Epithelial cell of proximal tubule (primary cell): Measurements from ENCODE around the gene ZNF184. TPM values are rescaled to one million over a fixed set of nuclear protein-coding genes. Genes with fewer than 3 reads are reported as not detected.

Source experiments
- DNase-seq: peaks from one replicate; pipeline ENCODE4 v3.0.0-alpha.2; 2011; ENCODE audit warnings: low read depth
- H3K4me3 ChIP-seq: 2 replicates; pipeline ENCODE4 v1.5.1; 2011; ENCODE audit warnings: low read depth, mild to moderate bottlenecking, low read length
- CTCF ChIP-seq: conservative IDR thresholded peaks from 2 replicates; pipeline ENCODE4 v1.5.1; 2012; ENCODE audit warnings: low read depth, mild to moderate bottlenecking, low read length
- total RNA-seq: library from RNA; depleted of rRNA; stranded (reverse); fragments of >200 nt; gene quantifications from 2 replicates; pipeline ENCODE4 v1.2.3, GENCODE V29; 2015

The ZNF184 gene
- total RNA-seq, 1 donor from 2014 or later, result 3.7 TPM

DNA sequence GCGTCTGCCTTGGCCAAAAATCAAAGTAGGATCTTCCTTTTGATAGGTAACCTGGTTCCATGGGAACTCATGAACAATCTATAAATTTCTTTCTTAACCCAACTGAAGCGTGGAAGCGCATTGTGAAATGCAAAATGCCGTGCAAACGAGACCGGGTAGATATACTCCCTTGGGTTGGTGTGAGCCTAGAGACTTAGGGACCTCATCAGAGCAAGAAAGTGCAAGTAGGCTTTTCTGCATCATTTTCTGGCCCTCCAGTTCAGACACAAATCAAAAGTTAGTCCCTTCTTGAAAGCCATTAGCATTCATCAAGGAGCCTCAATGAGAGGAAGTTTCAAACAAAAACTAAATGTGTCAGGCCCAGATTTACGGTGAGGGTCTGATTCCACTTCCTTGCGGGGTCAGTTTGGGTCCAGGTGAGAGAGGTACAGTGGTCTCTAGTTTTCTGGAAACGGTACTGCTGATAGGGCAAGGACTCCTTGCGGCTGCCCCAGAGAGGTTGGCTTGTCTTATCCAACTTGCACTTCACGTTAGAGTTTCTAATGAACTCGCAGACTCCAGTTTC is 5.3 kb upstream of the ZNF184 start:
- no peak for TF ChIP-seq CTCF
- DNase-seq, result no peak
- peak overlapping the region; percentile 77 for H3K4me3 ChIP-seq

- DNase-seq, result no peak
- H3K4me3 ChIP-seq, result peak overlapping the region; percentile 77
- no peak for TF ChIP-seq CTCF
Measured at GRCh38 chr6:27477318-27478013, 4.6 kb upstream of the ZNF184 start.

- DNase-seq, result no peak
- TF ChIP-seq CTCF, result no peak
- H3K4me3 ChIP-seq, result no peak overlapping the region
Measured at GRCh38 chr6:27476090-27476489, 3.2 kb upstream of the ZNF184 start.

- no peak for TF ChIP-seq CTCF
- no peak for DNase-seq
- H3K4me3 ChIP-seq, result no peak overlapping the region
Measured at GRCh38 chr6:27474672-27475071, 1.8 kb upstream of the ZNF184 start.

DNA sequence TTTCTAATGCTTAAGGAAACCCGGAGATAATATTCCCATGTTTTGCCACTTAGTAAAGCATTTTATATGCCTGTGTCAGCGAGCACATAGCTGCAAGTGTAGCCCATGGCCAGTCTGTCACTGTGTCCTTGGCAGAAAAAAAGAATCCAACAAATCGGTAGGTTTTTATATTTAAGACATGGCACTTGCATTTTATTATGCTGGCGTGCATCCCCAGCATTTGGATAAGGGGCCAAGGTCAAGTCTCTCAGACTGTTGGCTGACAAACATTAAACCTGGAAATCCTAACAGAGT is 1.2 kb upstream of the ZNF184 start:
- peak overlapping the region; percentile 84 for H3K4me3 ChIP-seq
- DNase-seq, result no peak
- TF ChIP-seq CTCF, result no peak

GRCh38 chr6:27472182-27472616 is 706 bp downstream of the ZNF184 start:
- TF ChIP-seq CTCF, result peak; percentile 14
- no peak for DNase-seq

More at GRCh38 chr6:27472182-27472616, 706 bp downstream of the ZNF184 start:
- peak overlapping the region; percentile 84 for H3K4me3 ChIP-seq
